ENCODE data around the gene FOXP4. TPM values are rescaled to one million over a fixed set of nuclear protein-coding genes. Genes with fewer than 3 reads are reported as not detected.

FOXP4 gene
- total RNA-seq, 1 experiment from 2014 or later = 32.3 TPM

- TF ChIP-seq POLR2AphosphoS5 (IDR thresholded peaks at IDR 0.05; ENCODE audit: low read depth, low read length) = no peak
- no peak for TF ChIP-seq JUND (IDR thresholded peaks at IDR 0.05)
- TF ChIP-seq EZH2 (IDR thresholded peaks at IDR 0.05) = no peak
- intact Hi-C loops (cut with micrococcal nuclease) = no loop called here
- Histone ChIP-seq H3K4me1 (ENCODE audit: control insufficient read depth in 1 of 2, insufficient read depth in 2 of 2, low read length in 2 of 2) (peaks cover 0 to 3% of the 10 kb centered on the region in 2 experiments; a peak in 1 of 4 replicates), H3K27ac (ENCODE audit: low read depth, low read length) (no peak overlapping the region), H4K20me1 (ENCODE audit: insufficient read depth) (no peaks in the 10 kb centered on the region), H3K36me3 (ENCODE audit: control insufficient read depth in 1 of 2, insufficient read depth in 2 of 2, low read length in 2 of 2) (peaks cover 3 to 12% of the 10 kb centered on the region in 2 experiments; a peak in 2 of 4 replicates), H3K4me2 (ENCODE audit: low read length) (no peak overlapping the region), H3K9me3 (ENCODE audit: control insufficient read depth in 1 of 2, insufficient read depth in 1 of 2, low read depth in 1 of 2, low read length in 2 of 2) (no peaks in the 10 kb centered on the region), H2AFZ (ENCODE audit: low read depth, low read length, poor library complexity, severe bottlenecking) (no peak overlapping the region), H3K9me2 (ENCODE audit: insufficient read depth) (no peaks in the 10 kb centered on the region), H3K79me2 (ENCODE audit: insufficient read depth, low read length) (no peaks in the 10 kb centered on the region), H3K9ac (ENCODE audit: low read length) (no peak overlapping the region), H3K4me3 (replicated peaks in 1 of 2; ENCODE audit: low read depth in 1 of 2, low read length in 2 of 2) (no peak overlapping the region), H3K27me3 (ENCODE audit: insufficient read depth, low read length) (no peaks in the 10 kb centered on the region)
- DNase-seq (ENCODE audit: low read depth, low spot score) (no peak), ATAC-seq (no peak)
- RAD21 ChIA-PET (ENCODE audit: low non-redundant PET in 1 of 2, low total read pairs in 2 of 2, uncharacterized antibody in 2 of 2, unreplicated experiment in 2 of 2) = no interaction called here
- CTCF ChIA-PET = interaction anchor here (0.7 to 2.4 kb wide), 3 partner anchors 8 to 165 kb away, joined by 4 to 14 read pairs (median 4); no protein-coding TSS in a partner anchor
- POLR2A ChIA-PET = interaction anchor here (0.7 kb wide), 1 partner anchor 133 kb away, joined by 3 read pairs; no protein-coding TSS in a partner anchor
- no TSS peak for BruUV-seq (replicated peaks)
Measured at GRCh38 chr6:41589636-41590622, 43.7 kb downstream of the FOXP4 start.

DNA sequence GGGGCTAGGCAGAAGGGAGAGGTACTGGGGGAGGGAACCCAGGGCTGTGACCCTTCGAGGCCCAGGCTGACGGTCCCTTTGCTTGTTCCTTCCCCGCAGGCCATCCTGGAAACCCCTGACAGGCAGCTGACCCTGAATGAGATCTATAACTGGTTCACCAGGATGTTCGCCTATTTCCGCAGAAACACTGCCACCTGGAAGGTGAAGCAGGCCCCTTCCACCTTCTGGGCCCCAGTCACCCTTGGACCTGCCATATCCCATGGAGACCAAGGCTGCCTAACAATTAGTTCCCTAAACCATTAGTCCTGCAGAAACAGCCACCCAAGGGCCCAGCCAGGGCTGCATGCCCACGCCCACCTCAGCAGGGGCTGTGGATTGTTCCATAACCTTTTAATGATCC, 44.9 kb downstream of the FOXP4 start:
- Histone ChIP-seq H3K79me2 (ENCODE audit: insufficient read depth, low read length) (no peaks in the 10 kb centered on the region), H2AFZ (ENCODE audit: low read depth, low read length, poor library complexity, severe bottlenecking) (no peak overlapping the region), H3K27ac (ENCODE audit: low read depth, low read length) (no peak overlapping the region), H3K4me1 (ENCODE audit: control insufficient read depth in 1 of 2, insufficient read depth in 2 of 2, low read length in 2 of 2) (peaks cover 0 to 3% of the 10 kb centered on the region in 2 experiments; a peak in 1 of 4 replicates), H3K4me2 (ENCODE audit: low read length) (no peak overlapping the region), H3K9ac (ENCODE audit: low read length) (no peak overlapping the region), H3K4me3 (replicated peaks in 1 of 2; ENCODE audit: low read depth in 1 of 2, low read length in 2 of 2) (no peak overlapping the region), H3K9me2 (ENCODE audit: insufficient read depth) (no peaks in the 10 kb centered on the region), H3K36me3 (ENCODE audit: control insufficient read depth in 1 of 2, insufficient read depth in 2 of 2, low read length in 2 of 2) (peaks cover 4 to 12% of the 10 kb centered on the region in 2 experiments; a peak in 2 of 4 replicates), H4K20me1 (ENCODE audit: insufficient read depth) (no peaks in the 10 kb centered on the region), H3K27me3 (ENCODE audit: insufficient read depth, low read length) (no peaks in the 10 kb centered on the region), H3K9me3 (ENCODE audit: control insufficient read depth in 1 of 2, insufficient read depth in 1 of 2, low read depth in 1 of 2, low read length in 2 of 2) (no peaks in the 10 kb centered on the region)
- CTCF ChIA-PET = interaction anchor here (1.4 to 2.4 kb wide), 2 partner anchors 9 to 166 kb away, joined by 4 to 14 read pairs; no protein-coding TSS in a partner anchor
- RAD21 ChIA-PET (ENCODE audit: low non-redundant PET in 1 of 2, low total read pairs in 2 of 2, uncharacterized antibody in 2 of 2, unreplicated experiment in 2 of 2) = no interaction called here
- BruUV-seq (replicated peaks) = no TSS peak
- DNase-seq (ENCODE audit: low read depth, low spot score) = no peak
- POLR2A ChIA-PET = no interaction called here
- ATAC-seq = no peak
- no peak for TF ChIP-seq SP1 (IDR thresholded peaks at IDR 0.05; ENCODE audit: low read depth)
- TF ChIP-seq CEBPB (IDR thresholded peaks at IDR 0.05; ENCODE audit: low read depth) = no peak
- TF ChIP-seq POLR2A (IDR thresholded peaks at IDR 0.05; ENCODE audit: borderline replicate concordance, extremely low read depth, insufficient read depth, insufficient read length) = no peak
- no peak for TF ChIP-seq POLR2AphosphoS5 (IDR thresholded peaks at IDR 0.05; ENCODE audit: low read depth, low read length)
- no peak for TF ChIP-seq CTCF (IDR thresholded peaks at IDR 0.05 in 2 of 3, conservative IDR thresholded peaks at IDR 0.05 in 1 of 3; ENCODE audit: borderline replicate concordance in 1 of 3, insufficient read depth in 1 of 3, low read depth in 2 of 3, low read length in 2 of 3)
- no peak for TF ChIP-seq YY1 (IDR thresholded peaks at IDR 0.05; ENCODE audit: extremely low read depth, insufficient replicate concordance, low read depth, low read length)
- TF ChIP-seq EGR1 (IDR thresholded peaks at IDR 0.05; ENCODE audit: low read depth) = no peak
- TF ChIP-seq CBX3 (IDR thresholded peaks at IDR 0.05; ENCODE audit: low read depth) = no peak
- TF ChIP-seq, protein P1, sequence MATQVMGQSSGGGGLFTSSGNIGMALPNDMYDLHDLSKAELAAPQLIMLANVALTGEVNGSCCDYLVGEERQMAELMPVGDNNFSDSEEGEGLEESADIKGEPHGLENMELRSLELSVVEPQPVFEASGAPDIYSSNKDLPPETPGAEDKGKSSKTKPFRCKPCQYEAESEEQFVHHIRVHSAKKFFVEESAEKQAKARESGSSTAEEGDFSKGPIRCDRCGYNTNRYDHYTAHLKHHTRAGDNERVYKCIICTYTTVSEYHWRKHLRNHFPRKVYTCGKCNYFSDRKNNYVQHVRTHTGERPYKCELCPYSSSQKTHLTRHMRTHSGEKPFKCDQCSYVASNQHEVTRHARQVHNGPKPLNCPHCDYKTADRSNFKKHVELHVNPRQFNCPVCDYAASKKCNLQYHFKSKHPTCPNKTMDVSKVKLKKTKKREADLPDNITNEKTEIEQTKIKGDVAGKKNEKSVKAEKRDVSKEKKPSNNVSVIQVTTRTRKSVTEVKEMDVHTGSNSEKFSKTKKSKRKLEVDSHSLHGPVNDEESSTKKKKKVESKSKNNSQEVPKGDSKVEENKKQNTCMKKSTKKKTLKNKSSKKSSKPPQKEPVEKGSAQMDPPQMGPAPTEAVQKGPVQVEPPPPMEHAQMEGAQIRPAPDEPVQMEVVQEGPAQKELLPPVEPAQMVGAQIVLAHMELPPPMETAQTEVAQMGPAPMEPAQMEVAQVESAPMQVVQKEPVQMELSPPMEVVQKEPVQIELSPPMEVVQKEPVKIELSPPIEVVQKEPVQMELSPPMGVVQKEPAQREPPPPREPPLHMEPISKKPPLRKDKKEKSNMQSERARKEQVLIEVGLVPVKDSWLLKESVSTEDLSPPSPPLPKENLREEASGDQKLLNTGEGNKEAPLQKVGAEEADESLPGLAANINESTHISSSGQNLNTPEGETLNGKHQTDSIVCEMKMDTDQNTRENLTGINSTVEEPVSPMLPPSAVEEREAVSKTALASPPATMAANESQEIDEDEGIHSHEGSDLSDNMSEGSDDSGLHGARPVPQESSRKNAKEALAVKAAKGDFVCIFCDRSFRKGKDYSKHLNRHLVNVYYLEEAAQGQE (IDR thresholded peaks at IDR 0.05; ENCODE audit: low read depth) = no peak
- no peak for TF ChIP-seq FOSL1 (IDR thresholded peaks at IDR 0.05; ENCODE audit: low read depth)
- TF ChIP-seq ZFX (IDR thresholded peaks at IDR 0.05) = no peak
- TF ChIP-seq SRF (IDR thresholded peaks at IDR 0.05; ENCODE audit: low read depth) = no peak
- intact Hi-C loops (cut with micrococcal nuclease) = no loop called here

All from HCT116 (cell line).